ENCODE data around the gene TARM1. TPM values are rescaled to one million over a fixed set of nuclear protein-coding genes. Genes with fewer than 3 reads are reported as not detected.

The TARM1 gene
- total RNA-seq, 1 donor from 2014 or later = not detected

GRCh38 chr19:54030895-54031586 lies 50.1 kb downstream of the TARM1 start:
- H3K27me3 Mint-ChIP-seq (ENCODE audit: low read depth) = peaks cover 14% of the 10 kb centered on the region
- no peaks in the 10 kb centered on the region for H3K36me3 Mint-ChIP-seq (ENCODE audit: low read depth)
- TF ChIP-seq CTCF (IDR thresholded peaks at IDR 0.05) = peak; percentile 66
- H3K4me1 Mint-ChIP-seq (ENCODE audit: low read depth) = peaks cover 7% of the 10 kb centered on the region
- H3K4me3 Mint-ChIP-seq (ENCODE audit: unreplicated experiment) = no peak overlapping the region
- DNase-seq (ENCODE audit: low spot score) = no peak
- no peaks in the 10 kb centered on the region for H3K9me3 Mint-ChIP-seq (ENCODE audit: low read depth)
- H3K27ac Mint-ChIP-seq (ENCODE audit: unreplicated experiment) = no peak overlapping the region

- no peak overlapping the region for H3K4me3 Mint-ChIP-seq (ENCODE audit: unreplicated experiment)
- no peaks in the 10 kb centered on the region for H3K4me1 Mint-ChIP-seq (ENCODE audit: low read depth)
- H3K27ac Mint-ChIP-seq (ENCODE audit: unreplicated experiment) = no peak overlapping the region
- DNase-seq (ENCODE audit: low spot score) = no peak
- H3K36me3 Mint-ChIP-seq (ENCODE audit: low read depth) = no peaks in the 10 kb centered on the region
- peaks cover 14% of the 10 kb centered on the region for H3K27me3 Mint-ChIP-seq (ENCODE audit: low read depth)
- H3K9me3 Mint-ChIP-seq (ENCODE audit: low read depth) = no peaks in the 10 kb centered on the region
- peak; percentile 75 for TF ChIP-seq CTCF (IDR thresholded peaks at IDR 0.05)
Measured at GRCh38 chr19:54029930-54030490, 51.2 kb downstream of the TARM1 start.

- H3K9me3 Mint-ChIP-seq (ENCODE audit: low read depth) = no peaks in the 10 kb centered on the region
- H3K27ac Mint-ChIP-seq (ENCODE audit: unreplicated experiment) = no peak overlapping the region
Measured at GRCh38 chr19:54029301-54029700, 51.9 kb downstream of the TARM1 start.

GRCh38 chr19:54026656-54027055 lies 54.5 kb downstream of the TARM1 start:
- no peak for DNase-seq (ENCODE audit: low spot score)
- Mint-ChIP-seq H3K9me3 (ENCODE audit: low read depth) (no peaks in the 10 kb centered on the region), H3K27me3 (ENCODE audit: low read depth) (peaks cover 18% of the 10 kb centered on the region), H3K27ac (ENCODE audit: unreplicated experiment) (no peak overlapping the region), H3K4me3 (ENCODE audit: unreplicated experiment) (no peak overlapping the region), H3K4me1 (ENCODE audit: low read depth) (no peaks in the 10 kb centered on the region), H3K36me3 (ENCODE audit: low read depth) (no peaks in the 10 kb centered on the region)
- TF ChIP-seq CTCF (IDR thresholded peaks at IDR 0.05) = no peak

More at GRCh38 chr19:54029301-54029700, 51.9 kb downstream of the TARM1 start:
- H3K4me1 Mint-ChIP-seq (ENCODE audit: low read depth) = no peaks in the 10 kb centered on the region
- no peak overlapping the region for H3K4me3 Mint-ChIP-seq (ENCODE audit: unreplicated experiment)
- H3K27me3 Mint-ChIP-seq (ENCODE audit: low read depth) = peaks cover 14% of the 10 kb centered on the region
- no peaks in the 10 kb centered on the region for H3K36me3 Mint-ChIP-seq (ENCODE audit: low read depth)
- no peak for DNase-seq (ENCODE audit: low spot score)
- no peak for TF ChIP-seq CTCF (IDR thresholded peaks at IDR 0.05)

GRCh38 chr19:54024660-54025059 lies 56.5 kb downstream of the TARM1 start:
- no peak for TF ChIP-seq CTCF (IDR thresholded peaks at IDR 0.05)
- Mint-ChIP-seq H3K27me3 (ENCODE audit: low read depth) (peaks cover 11% of the 10 kb centered on the region), H3K4me1 (ENCODE audit: low read depth) (no peaks in the 10 kb centered on the region), H3K4me3 (ENCODE audit: unreplicated experiment) (no peak overlapping the region), H3K27ac (ENCODE audit: unreplicated experiment) (no peak overlapping the region), H3K36me3 (ENCODE audit: low read depth) (no peaks in the 10 kb centered on the region), H3K9me3 (ENCODE audit: low read depth) (no peaks in the 10 kb centered on the region)
- peak; percentile 71 for DNase-seq (ENCODE audit: low spot score)
